Glutamatergic neuron (in vitro differentiated cells): ENCODE measurements around the gene MRPL55. TPM values are rescaled to one million over a fixed set of nuclear protein-coding genes. Genes with fewer than 3 reads are reported as not detected.

Experiments used
- DNase-seq: peaks from one replicate; pipeline ENCODE4 v3.0.0; 2022
- H3K27ac Mint-ChIP-seq: one replicate; pipeline ENCODE4 v1.8.0; 2020; ENCODE audit warnings: mild to moderate bottlenecking, mixed read lengths, inconsistent platforms; ENCODE audit not compliant: unreplicated experiment
- H3K27me3 Mint-ChIP-seq: one replicate; pipeline ENCODE4 v1.8.0; 2020; ENCODE audit warnings: mild to moderate bottlenecking, moderate library complexity, mixed read lengths, inconsistent platforms; ENCODE audit not compliant: unreplicated experiment
- H3K36me3 Mint-ChIP-seq: one replicate; pipeline ENCODE4 v1.8.0; 2020; ENCODE audit warnings: mild to moderate bottlenecking, mixed read lengths, inconsistent platforms; ENCODE audit not compliant: unreplicated experiment
- H3K4me1 Mint-ChIP-seq: one replicate; pipeline ENCODE4 v1.8.0; 2020; ENCODE audit warnings: mild to moderate bottlenecking, low read depth, mixed read lengths, inconsistent platforms; ENCODE audit not compliant: unreplicated experiment
- H3K4me3 Mint-ChIP-seq: one replicate; pipeline ENCODE4 v1.8.0; 2020; ENCODE audit warnings: mild to moderate bottlenecking, mixed read lengths, inconsistent platforms; ENCODE audit not compliant: unreplicated experiment
- H3K9me3 Mint-ChIP-seq: one replicate; pipeline ENCODE4 v1.8.0; 2020; ENCODE audit warnings: mild to moderate bottlenecking, moderate library complexity, mixed read lengths, inconsistent platforms; ENCODE audit not compliant: unreplicated experiment
- CTCF ChIP-seq: fragments of 200-600 bp; sonication (generic); IDR thresholded peaks from one replicate; pipeline ENCODE4 v1.5.0; 2021; ENCODE audit not compliant: partially characterized antibody, unreplicated experiment
- total RNA-seq: library from RNA; stranded (reverse); fragmentation: NEBNext Ultra II Directional; extraction: Animal tissue kit (Norgen Biotek cat#: 25700); gene quantifications from one replicate; pipeline ENCODE4 v1.2.1, GENCODE V29; 2021; ENCODE audit not compliant: unreplicated experiment

Gene MRPL55
- total RNA-seq, 1 donor from 2014 or later = 61.5 TPM

GRCh38 chr1:228156515-228156881, 47.4 kb upstream of the MRPL55 start:
- Mint-ChIP-seq H3K27me3 (peaks cover 3% of the 10 kb centered on the region), H3K4me3 (no peak overlapping the region), H3K9me3 (no peaks in the 10 kb centered on the region), H3K36me3 (no peaks in the 10 kb centered on the region), H3K27ac (no peak overlapping the region), H3K4me1 (peaks cover under 1% of the 10 kb centered on the region)
- DNase-seq = no peak
- TF ChIP-seq CTCF = no peak

GRCh38 chr1:228155596-228156514, 46.8 kb upstream of the MRPL55 start:
- TF ChIP-seq CTCF = no peak
- H3K4me1 Mint-ChIP-seq = no peaks in the 10 kb centered on the region
- no peak overlapping the region for H3K27ac Mint-ChIP-seq
- no peak overlapping the region for H3K4me3 Mint-ChIP-seq
- H3K9me3 Mint-ChIP-seq = no peaks in the 10 kb centered on the region
- H3K36me3 Mint-ChIP-seq = no peaks in the 10 kb centered on the region
- DNase-seq = no peak
- peaks cover 5% of the 10 kb centered on the region for H3K27me3 Mint-ChIP-seq

GRCh38 chr1:228154670-228155571, 45.8 kb upstream of the MRPL55 start:
- no peak for DNase-seq
- no peak overlapping the region for H3K4me3 Mint-ChIP-seq
- no peaks in the 10 kb centered on the region for H3K4me1 Mint-ChIP-seq
- H3K27ac Mint-ChIP-seq = no peak overlapping the region
- peaks cover 5% of the 10 kb centered on the region for H3K27me3 Mint-ChIP-seq
- H3K36me3 Mint-ChIP-seq = no peaks in the 10 kb centered on the region
- TF ChIP-seq CTCF = no peak
- no peaks in the 10 kb centered on the region for H3K9me3 Mint-ChIP-seq

GRCh38 chr1:228154021-228154669, 45.0 kb upstream of the MRPL55 start:
- Mint-ChIP-seq H3K9me3 (no peaks in the 10 kb centered on the region), H3K27me3 (peaks cover 5% of the 10 kb centered on the region), H3K36me3 (no peaks in the 10 kb centered on the region), H3K4me1 (no peaks in the 10 kb centered on the region), H3K4me3 (no peak overlapping the region), H3K27ac (no peak overlapping the region)
- TF ChIP-seq CTCF = no peak
- no peak for DNase-seq
